Skeletal muscle tissue (tissue), 4 donors: ENCODE measurements around the gene SPNS2. TPM values are rescaled to one million over a fixed set of nuclear protein-coding genes. Genes with fewer than 3 reads are reported as not detected.

ENCODE experiments used
- H3K27ac ChIP-seq: one replicate; pipeline ENCODE4 v1.7.0; 2013; ENCODE audit warnings: mild to moderate bottlenecking, low read depth, low read length, inconsistent platforms
- H3K27me3 ChIP-seq, 3 donors: one replicate each; pipeline ENCODE4 v1.7.0; 2013; ENCODE audit warnings: low read length in 3 of 3; ENCODE audit not compliant: control insufficient read depth in 3 of 3, insufficient read depth in 3 of 3
- H3K36me3 ChIP-seq, 3 donors: one replicate each; pipeline ENCODE4 v1.7.0; 2013; ENCODE audit warnings: low read length in 3 of 3; ENCODE audit not compliant: control insufficient read depth in 3 of 3, insufficient read depth in 3 of 3
- H3K4me1 ChIP-seq, 3 donors: one replicate each; pipeline ENCODE4 v1.7.0; 2013; ENCODE audit warnings: low read length in 3 of 3, mild to moderate bottlenecking in 3 of 3; ENCODE audit not compliant: control insufficient read depth in 3 of 3, insufficient read depth in 3 of 3
- H3K4me3 ChIP-seq, 3 donors: one replicate each; pipeline ENCODE4 v1.7.0; 2013; ENCODE audit warnings: low read length in 3 of 3
- H3K9ac ChIP-seq, 3 donors: one replicate each; pipeline ENCODE4 v1.7.0; 2013; ENCODE audit warnings: low read length in 3 of 3, mild to moderate bottlenecking in 3 of 3, moderate library complexity in 2 of 3, low read depth in 1 of 3
- H3K9me3 ChIP-seq, 3 donors: one replicate each; pipeline ENCODE4 v1.7.0; 2013; ENCODE audit warnings: low read length in 3 of 3; ENCODE audit not compliant: control insufficient read depth in 3 of 3
- total RNA-seq: library from RNA; depleted of rRNA; stranded (reverse); fragments of >200 nt; gene quantifications from one replicate; pipeline ENCODE4 v1.2.3, GENCODE V29; 2014
- donor health status: Osteomylitis.

Gene SPNS2
- total RNA-seq, 1 donor from 2014 or later = 2.6 TPM

DNA sequence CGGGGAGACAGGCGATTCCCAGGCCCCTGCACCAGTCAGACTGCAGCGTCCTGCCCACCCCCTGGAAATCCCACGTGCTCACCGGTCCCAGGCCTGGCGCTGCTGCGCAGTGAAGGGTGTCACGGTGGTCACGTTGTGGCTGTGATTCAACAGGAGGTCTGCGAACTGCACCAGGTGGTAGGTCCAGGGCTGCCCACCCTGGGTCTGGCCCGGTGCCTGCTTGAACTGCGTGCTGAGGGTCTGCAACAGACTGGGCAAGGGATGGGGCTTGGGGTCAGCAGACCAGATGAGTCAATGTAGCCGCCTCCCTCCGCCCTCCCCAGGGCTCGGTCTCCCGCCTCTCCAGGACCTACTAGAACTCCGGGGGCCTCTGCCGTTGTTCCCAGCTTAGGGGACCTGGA is 49.4 kb downstream of the SPNS2 start:
- no peak overlapping the region for H3K9ac ChIP-seq
- H3K27ac ChIP-seq = no peak overlapping the region
- H3K9me3 ChIP-seq = no peaks in the 10 kb centered on the region
- peaks cover 65 to 74% (median 71%) of the 10 kb centered on the region in 3 donors for H3K36me3 ChIP-seq
- H3K4me3 ChIP-seq = no peak overlapping the region
- no peaks in the 10 kb centered on the region for H3K27me3 ChIP-seq
- peaks cover 0 to 7% (median 2%) of the 10 kb centered on the region in 3 donors for H3K4me1 ChIP-seq

DNA sequence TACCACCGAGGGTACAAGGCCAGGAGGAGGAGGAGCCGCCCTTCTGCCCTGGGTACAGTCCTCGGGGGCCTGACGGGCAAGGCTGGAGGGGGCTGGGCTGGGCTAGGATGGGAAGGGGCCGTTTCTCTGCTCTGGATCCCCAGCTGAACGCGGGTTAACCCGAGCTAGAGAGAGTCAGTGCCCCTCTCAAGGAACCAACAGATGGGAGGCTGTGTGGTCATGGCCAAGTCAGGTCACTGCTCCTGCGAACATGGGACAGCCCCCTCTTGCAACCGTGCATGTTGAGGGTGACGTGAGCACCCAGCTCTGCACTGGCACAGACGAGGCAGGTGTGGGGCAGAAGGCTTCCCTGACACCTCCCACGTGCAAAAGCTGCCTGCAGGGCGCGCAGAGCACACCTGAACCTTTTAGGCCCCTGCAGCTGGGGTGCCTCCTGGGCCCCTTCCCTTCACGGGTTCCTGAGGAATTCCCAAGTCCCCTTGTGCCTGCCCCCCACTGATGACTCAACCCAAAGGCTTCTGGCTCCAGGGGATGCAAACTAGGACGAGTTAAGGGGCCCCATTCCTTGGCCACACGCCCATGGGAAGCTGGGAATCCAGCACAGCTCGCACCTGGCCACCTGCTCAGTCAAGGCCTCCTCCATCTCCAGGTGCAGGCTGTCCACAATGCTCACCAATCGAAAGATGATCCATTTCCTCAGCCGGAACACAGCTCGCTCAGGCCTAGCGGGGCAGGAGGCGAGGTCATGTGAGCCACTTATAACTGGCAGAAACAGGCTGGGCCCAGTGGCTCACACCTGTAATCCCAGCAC is 50.2 kb downstream of the SPNS2 start:
- Histone ChIP-seq H3K9ac (no peak overlapping the region), H3K4me3 (no peak overlapping the region), H3K4me1 (peaks cover 2 to 10% (median 3%) of the 10 kb centered on the region in 3 donors), H3K27me3 (no peaks in the 10 kb centered on the region), H3K36me3 (peaks cover 63 to 73% (median 69%) of the 10 kb centered on the region in 3 donors), H3K27ac (no peak overlapping the region), H3K9me3 (no peaks in the 10 kb centered on the region)

DNA sequence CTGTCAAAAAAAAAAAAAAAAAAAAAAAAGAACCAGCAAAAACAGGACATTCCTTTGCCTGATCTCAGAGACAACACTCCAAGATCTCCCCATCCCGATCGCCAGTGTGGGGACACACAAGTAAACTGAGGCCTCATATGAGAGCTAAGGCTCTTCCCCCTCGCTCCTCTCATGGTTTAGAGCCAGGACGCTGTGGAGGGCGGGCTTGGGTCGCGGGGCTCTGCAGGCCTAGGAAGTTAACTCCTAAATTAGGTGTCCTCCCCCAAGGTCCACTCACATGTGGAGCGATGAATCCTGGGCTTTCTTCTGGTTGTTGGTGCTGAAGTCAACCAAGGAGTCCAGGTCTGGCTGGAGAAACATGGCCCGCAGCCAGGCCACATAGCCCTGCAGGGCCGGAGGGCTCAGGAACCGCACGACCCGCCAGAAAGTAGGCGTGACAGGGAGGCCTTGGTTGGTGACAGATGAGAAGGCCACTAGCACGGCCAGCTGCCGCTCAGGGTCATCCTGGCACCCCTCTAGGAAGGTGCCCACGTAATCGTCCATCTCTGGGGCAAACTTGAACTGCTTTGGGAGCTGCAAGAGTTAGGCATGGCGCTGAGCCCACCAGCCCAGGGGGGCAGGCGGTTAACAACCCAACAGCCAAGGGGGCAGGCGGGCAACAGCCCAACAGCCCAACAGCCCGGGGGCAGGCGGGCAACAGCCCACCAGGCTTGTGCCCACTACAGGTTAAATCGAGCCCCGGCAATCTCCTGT is 51.3 kb downstream of the SPNS2 start:
- Histone ChIP-seq H3K36me3 (peaks cover 58 to 70% (median 64%) of the 10 kb centered on the region in 3 donors), H3K27me3 (no peaks in the 10 kb centered on the region), H3K9ac (no peak overlapping the region), H3K27ac (no peak overlapping the region), H3K9me3 (no peaks in the 10 kb centered on the region), H3K4me1 (peaks cover 13 to 20% (median 13%) of the 10 kb centered on the region in 3 donors), H3K4me3 (no peak overlapping the region)

DNA sequence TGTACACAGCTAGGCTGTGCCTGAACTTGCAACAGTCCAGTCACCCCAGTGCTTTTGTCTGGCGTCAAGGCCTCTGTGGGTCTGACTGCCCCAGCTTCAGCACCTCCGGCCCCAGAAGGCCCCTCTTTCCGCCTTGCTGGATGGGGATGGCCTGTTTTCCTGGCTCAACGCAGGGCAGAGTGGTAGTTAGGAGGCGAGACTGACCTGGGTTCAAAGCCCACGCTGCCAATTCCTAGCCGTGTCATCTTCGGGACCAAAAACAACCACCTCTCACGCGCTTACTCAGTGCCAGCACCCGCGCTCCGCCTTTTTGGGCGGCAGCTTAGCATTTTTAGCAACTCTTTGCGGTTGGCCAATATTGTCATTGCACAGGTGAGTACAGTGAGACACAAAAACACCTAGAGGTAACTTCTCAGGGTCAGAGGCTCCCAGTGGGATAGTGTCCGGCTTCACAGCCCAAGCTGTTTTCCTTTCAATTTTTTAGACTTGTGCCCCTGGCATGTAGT is 51.9 kb downstream of the SPNS2 start:
- no peak overlapping the region for H3K4me3 ChIP-seq
- no peaks in the 10 kb centered on the region for H3K27me3 ChIP-seq
- no peak overlapping the region for H3K27ac ChIP-seq
- H3K36me3 ChIP-seq = peaks cover 58 to 70% (median 60%) of the 10 kb centered on the region in 3 donors
- H3K9me3 ChIP-seq = no peaks in the 10 kb centered on the region
- peaks cover 14 to 17% (median 16%) of the 10 kb centered on the region in 3 donors for H3K4me1 ChIP-seq
- H3K9ac ChIP-seq = no peak overlapping the region

DNA sequence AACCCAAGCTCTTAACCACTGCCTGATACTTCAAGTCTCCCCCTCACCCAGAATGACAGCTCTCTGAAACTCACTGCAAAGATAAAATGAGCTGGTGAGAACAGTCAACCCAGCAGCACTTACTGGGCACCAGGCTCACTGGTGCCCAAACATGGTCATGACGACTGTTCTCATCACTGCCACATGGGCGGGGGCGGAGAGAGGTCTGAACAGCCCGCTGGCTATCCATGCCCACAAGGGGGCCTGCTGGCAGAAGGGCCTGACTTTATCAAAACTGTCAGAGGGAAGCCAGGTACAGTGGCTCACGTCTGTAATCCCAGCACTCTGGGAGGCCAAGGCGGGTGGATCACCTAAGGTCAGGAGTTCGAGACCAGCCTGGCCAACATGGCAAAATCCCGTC is 52.5 kb downstream of the SPNS2 start:
- no peak overlapping the region for H3K27ac ChIP-seq
- no peaks in the 10 kb centered on the region for H3K9me3 ChIP-seq
- H3K27me3 ChIP-seq = no peaks in the 10 kb centered on the region
- no peak overlapping the region for H3K4me3 ChIP-seq
- H3K9ac ChIP-seq = no peak overlapping the region
- peaks cover 58 to 67% (median 59%) of the 10 kb centered on the region in 3 donors for H3K36me3 ChIP-seq
- peaks cover 20 to 21% (median 21%) of the 10 kb centered on the region in 3 donors for H3K4me1 ChIP-seq

DNA sequence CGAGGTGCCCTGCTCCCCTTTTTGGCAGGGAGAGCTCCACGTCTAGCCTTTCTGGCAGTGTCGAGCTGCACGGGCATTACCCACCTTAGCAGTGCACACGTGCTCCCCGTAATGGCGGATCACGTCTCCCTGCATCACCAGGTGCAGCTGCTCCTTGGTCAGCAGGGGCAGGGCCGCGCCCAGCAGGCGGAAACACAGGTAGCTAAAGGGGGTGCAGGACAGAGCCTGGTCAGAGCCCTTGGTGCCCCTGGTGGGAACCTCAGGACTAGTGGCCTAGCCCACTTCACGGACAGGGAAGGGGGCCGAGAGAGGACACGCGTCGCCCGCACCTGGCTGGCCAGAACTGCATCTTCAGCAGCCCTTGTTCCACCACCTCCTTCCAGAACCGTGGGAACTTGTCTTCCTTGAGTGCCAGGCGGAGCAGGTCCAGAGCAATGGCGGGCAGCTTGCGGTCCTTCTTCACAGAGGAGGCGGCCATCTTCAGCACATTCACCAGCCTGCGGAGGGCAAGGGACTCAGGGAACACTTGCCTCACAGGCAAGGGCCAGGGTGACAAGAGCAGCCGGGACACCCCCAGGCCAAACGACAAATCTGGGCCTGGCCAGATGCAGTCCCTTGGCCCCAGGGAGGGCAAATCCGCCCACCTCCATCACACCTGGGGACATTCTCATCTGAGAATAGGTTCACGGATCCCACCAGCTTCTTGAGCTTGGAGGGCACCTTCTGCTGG is 53.3 kb downstream of the SPNS2 start:
- Histone ChIP-seq H3K4me3 (no peak overlapping the region), H3K9ac (no peak overlapping the region), H3K27me3 (no peaks in the 10 kb centered on the region), H3K27ac (no peak overlapping the region), H3K36me3 (peaks cover 52 to 60% (median 55%) of the 10 kb centered on the region in 3 donors), H3K9me3 (no peaks in the 10 kb centered on the region), H3K4me1 (peaks cover 21 to 23% (median 21%) of the 10 kb centered on the region in 3 donors)

DNA sequence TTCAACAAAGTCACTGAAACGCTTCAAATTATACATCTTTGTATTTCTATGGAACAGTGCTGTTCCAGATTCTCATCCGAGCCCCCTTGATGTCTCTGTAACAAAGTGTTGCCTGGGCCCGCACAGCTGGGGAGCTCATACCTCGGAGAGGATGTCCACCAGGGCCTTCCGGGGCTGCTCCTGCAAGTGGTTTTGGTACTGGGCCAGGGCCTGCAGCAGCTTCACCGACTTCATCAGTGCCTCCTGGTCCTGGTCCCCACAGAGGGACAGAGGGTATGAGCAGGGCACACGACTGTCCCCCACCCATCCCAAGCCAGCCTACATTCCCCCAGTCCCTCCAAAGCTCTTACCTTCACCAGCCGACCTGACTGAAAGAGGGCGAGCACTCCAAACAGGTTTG is 55.0 kb downstream of the SPNS2 start:
- Histone ChIP-seq H3K36me3 (peaks cover 36 to 43% (median 40%) of the 10 kb centered on the region in 3 donors), H3K4me3 (peak overlapping the region in 1 of 3 donors; percentile 98)

DNA sequence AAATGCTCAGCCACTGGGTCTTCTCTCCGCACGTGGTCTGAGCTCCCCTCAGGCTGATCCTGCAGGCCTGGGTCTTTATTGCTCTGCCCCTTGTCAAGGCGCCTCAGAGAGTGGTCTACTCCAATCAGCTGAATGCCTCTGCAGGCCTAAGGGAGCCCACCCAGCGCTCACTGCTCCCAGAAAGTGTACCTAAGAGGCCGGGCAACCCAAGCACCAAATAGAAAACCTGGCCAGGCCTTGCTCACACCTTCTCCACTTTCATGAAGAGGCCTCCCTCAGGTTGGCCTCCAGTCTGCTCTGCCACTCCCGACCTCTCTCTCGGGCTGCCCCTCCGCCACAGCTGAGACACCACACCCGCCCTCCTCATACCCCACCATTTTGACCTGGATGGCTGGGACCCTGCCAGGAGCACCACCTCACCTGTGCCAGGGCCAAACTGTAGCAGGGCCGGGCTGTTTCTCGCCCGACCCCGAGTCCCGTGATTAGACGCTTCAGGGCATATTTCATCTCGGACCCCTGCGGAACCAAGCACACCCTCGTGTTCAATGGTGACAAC is 55.8 kb downstream of the SPNS2 start:
- Histone ChIP-seq H3K27ac (peak overlapping the region; percentile 53), H3K9ac (peak overlapping the region; percentile 81 to 89 (median 85)), H3K27me3 (no peaks in the 10 kb centered on the region), H3K4me3 (peak overlapping the region; percentile 89 to 98 (median 98)), H3K9me3 (no peaks in the 10 kb centered on the region), H3K36me3 (peaks cover 28 to 37% (median 32%) of the 10 kb centered on the region in 3 donors), H3K4me1 (peaks cover 21 to 23% (median 21%) of the 10 kb centered on the region in 3 donors)

More for the DNA sequence above, 55.0 kb downstream of the SPNS2 start:
- no peaks in the 10 kb centered on the region for H3K9me3 ChIP-seq
- H3K9ac ChIP-seq = no peak overlapping the region
- H3K27ac ChIP-seq = no peak overlapping the region
- H3K4me1 ChIP-seq = peaks cover 21 to 23% (median 21%) of the 10 kb centered on the region in 3 donors
- H3K27me3 ChIP-seq = no peaks in the 10 kb centered on the region
